Adipocyte (in vitro differentiated cells): ENCODE results near the gene RAP1GAP.
A peak's percentile ranks its signal among the peaks of the same experiment; 100 is the strongest.

Source experiments
- DNase-seq: peaks from one replicate; pipeline ENCODE4 v3.0.0-alpha.2; 2015; ENCODE audit warnings: low read depth
- H3K27me3 ChIP-seq: replicated peaks from 2 replicates; pipeline ENCODE4 v1.7.0; 2013; ENCODE audit warnings: mild to moderate bottlenecking, low read length, moderate library complexity; ENCODE audit not compliant: control insufficient read depth, insufficient read depth
- H3K36me3 ChIP-seq: 2 replicates; pipeline ENCODE4 v1.7.0; 2013; ENCODE audit warnings: low read length, mild to moderate bottlenecking, moderate library complexity; ENCODE audit not compliant: control insufficient read depth, insufficient read depth, severe bottlenecking
- H3K4me1 ChIP-seq: 2 replicates; pipeline ENCODE4 v1.7.0; 2013; ENCODE audit warnings: mild to moderate bottlenecking, low read length, moderate library complexity; ENCODE audit not compliant: control insufficient read depth, insufficient read depth
- H3K4me3 ChIP-seq: 2 replicates; pipeline ENCODE4 v1.7.0; 2013; ENCODE audit warnings: mild to moderate bottlenecking, low read length, moderate library complexity
- H3K9ac ChIP-seq: 2 replicates; pipeline ENCODE4 v1.7.0; 2013; ENCODE audit warnings: mild to moderate bottlenecking, low read length, moderate library complexity
- H3K9me3 ChIP-seq: 2 replicates; pipeline ENCODE4 v1.7.0; 2013; ENCODE audit warnings: mild to moderate bottlenecking, low read length, moderate library complexity; ENCODE audit not compliant: control insufficient read depth

Gene RAP1GAP

DNA sequence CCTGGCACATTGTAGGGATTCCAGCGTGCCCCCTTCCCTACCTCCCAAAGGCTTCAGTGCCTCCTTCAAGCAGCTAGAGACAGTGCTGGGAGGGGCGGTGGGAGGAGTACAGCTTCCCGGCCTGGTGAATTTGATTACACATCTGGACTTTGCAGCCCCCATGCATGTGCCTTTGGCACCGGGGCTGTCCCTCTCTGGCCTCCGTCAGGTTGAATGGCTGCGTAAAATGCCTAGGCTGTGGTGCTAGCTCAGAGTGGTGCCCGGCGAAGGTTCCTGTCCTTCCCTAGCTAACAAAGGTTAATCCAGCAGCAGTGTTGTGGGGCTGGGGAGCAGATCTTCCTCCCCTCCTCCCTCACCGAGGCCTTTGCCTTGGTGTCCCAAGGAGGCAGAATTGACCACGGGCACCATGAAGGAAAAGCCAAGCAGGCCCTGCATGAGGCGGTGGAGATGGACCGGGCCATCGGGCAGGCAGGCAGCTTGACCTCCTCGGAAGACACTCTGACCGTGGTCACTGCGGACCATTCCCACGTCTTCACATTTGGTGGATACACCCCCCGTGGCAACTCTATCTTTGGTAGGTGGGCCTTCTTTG is 93.7 kb downstream of the RAP1GAP start:
- peaks cover 11% of the 10 kb centered on the region for H3K4me1 ChIP-seq
- H3K9me3 ChIP-seq, result peaks cover 8% of the 10 kb centered on the region
- no peak overlapping the region for H3K4me3 ChIP-seq
- no peak overlapping the region for H3K9ac ChIP-seq
- peaks cover 9% of the 10 kb centered on the region for H3K36me3 ChIP-seq
- no peaks in the 10 kb centered on the region for H3K27me3 ChIP-seq
- no peak for DNase-seq

DNA sequence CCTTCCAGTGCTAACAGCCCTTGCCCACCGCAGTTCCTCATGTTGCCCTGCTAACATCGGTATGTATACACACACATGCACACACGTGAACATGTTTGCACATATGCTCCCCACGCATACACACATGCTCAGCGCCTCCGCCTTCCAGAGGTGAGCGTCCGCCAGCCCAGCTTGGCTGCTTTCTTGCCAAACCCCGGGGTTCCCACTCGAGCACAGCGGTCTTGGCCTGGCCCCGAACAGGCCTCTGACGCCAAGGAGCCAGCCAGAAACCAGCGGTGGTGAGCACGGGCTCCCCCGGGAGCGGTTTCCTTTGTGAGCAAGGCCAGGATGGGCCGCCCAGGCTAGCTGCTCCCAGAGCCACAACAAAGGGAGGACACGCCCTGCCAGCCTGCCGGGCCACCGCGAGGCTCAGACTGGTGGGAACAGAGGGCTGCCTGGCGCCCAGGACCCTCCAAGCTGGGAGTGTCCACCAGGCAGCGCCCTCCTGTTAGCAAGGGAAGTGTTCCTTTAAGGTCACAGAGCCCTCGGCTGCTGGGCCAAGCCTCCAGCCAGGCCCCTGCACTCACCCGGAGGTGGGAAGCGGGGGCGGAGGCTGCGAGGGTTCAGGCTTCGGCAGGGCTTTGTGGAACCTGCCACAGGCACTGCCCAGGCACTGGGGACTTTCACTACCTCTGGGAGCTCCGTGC is 94.5 kb downstream of the RAP1GAP start:
- Histone ChIP-seq H3K9ac (no peak overlapping the region), H3K9me3 (peaks cover 8% of the 10 kb centered on the region), H3K4me1 (peaks cover 11% of the 10 kb centered on the region), H3K36me3 (peaks cover 9% of the 10 kb centered on the region), H3K4me3 (no peak overlapping the region), H3K27me3 (no peaks in the 10 kb centered on the region)
- no peak for DNase-seq

DNA sequence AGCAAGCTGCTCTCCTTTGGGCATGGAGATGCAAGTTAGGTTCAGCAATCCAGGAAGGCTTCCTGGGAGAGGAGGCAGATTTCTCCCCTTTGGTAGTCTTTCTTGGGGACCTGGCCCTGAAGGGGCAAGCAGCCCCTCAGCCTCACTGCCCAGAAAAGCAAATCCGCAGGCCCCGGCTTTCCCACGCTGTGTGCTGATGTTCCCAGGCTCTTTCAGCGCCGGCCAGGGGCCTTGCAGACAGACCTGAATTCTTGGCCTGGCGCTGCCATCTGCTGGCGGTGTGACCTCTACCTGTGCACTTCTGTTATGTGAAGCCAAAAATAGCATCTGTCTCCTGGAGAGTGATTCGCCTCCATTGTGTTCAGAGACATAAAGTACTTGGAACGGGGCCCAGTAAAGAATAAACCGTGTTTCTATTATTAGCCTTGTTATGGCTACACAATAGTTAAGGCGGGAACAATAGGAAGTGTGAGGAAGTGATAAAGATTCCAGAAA is 95.1 kb downstream of the RAP1GAP start:
- DNase-seq, result peak; percentile 63
- H3K36me3 ChIP-seq, result peaks cover 9% of the 10 kb centered on the region

DNA sequence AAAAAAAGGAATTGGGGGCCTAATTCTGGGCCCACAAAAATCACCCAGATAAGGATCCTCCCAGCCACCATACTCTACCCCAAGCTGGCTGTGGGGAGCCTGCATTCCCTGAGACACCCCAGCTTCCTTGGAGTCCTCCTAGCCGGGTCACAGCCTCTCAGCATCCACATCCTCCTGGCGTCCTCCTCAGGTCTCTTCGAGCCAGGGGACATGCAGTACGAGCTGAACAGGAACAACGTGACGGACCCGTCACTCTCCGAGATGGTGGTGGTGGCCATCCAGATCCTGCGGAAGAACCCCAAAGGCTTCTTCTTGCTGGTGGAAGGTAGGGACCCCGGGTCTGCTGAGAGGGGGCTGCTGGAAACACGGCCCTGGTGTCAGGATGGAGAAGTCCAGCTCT is 95.7 kb downstream of the RAP1GAP start:
- no peak for DNase-seq
- peaks cover 19% of the 10 kb centered on the region for H3K4me1 ChIP-seq
- no peak overlapping the region for H3K4me3 ChIP-seq
- H3K9ac ChIP-seq, result no peak overlapping the region
- H3K9me3 ChIP-seq, result peaks cover 8% of the 10 kb centered on the region
- H3K27me3 ChIP-seq, result no peaks in the 10 kb centered on the region
- H3K36me3 ChIP-seq, result peaks cover 9% of the 10 kb centered on the region

More for the DNA sequence above, 95.1 kb downstream of the RAP1GAP start:
- Histone ChIP-seq H3K4me1 (peaks cover 14% of the 10 kb centered on the region), H3K4me3 (no peak overlapping the region), H3K27me3 (no peaks in the 10 kb centered on the region), H3K9me3 (peaks cover 8% of the 10 kb centered on the region), H3K9ac (peak overlapping the region; percentile 29)

DNA sequence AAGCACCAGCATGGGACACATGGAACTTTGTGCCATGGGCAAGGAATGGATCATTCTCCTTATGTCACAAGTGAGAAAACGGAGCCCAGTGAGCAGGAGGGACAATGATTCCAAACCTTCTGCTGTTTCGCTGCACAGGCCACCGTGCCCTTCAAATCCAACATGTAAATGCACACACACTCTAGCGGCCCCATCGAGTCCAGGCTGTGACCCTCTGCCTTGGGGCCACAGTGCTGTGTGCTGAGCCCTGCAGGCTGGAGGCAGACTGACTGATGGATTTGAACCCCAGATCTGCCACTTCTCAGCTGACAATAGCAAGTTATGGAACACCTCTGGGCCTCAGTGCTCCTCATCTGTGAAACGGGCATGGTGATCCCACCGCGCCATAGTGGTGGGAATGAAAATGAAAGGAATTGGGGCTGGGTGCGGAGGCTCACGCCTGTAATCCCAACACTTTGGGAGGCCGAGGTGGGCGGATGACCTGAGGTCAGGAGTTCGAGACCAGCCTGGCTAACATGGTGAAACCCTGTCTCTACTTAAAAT is 96.4 kb downstream of the RAP1GAP start:
- Histone ChIP-seq H3K9me3 (peaks cover 8% of the 10 kb centered on the region), H3K4me3 (no peak overlapping the region), H3K9ac (no peak overlapping the region), H3K27me3 (no peaks in the 10 kb centered on the region), H3K36me3 (peaks cover 9% of the 10 kb centered on the region), H3K4me1 (peaks cover 26% of the 10 kb centered on the region)
- no peak for DNase-seq

DNA sequence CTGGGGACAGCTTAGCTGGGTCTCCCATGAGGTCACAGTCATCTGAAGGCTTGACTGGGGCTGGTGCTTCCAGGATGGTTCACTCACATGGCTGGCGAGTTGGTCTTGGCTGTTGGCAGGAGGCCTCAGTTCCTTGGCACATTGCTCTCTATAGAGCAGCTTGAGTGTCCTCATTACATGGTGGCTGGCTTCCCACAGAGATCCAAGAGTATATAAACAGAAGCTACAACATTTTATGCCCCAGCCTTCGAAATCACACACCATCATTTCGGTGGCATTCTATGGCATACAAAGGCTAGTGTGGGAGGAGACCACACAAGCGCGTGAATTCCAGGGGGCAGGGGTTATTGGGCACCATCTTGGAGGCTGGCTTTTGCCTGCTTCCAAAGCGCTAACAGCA is 96.9 kb downstream of the RAP1GAP start:
- no peak overlapping the region for H3K9ac ChIP-seq
- no peaks in the 10 kb centered on the region for H3K27me3 ChIP-seq
- peaks cover 8% of the 10 kb centered on the region for H3K9me3 ChIP-seq
- peaks cover 9% of the 10 kb centered on the region for H3K36me3 ChIP-seq
- H3K4me1 ChIP-seq, result peaks cover 32% of the 10 kb centered on the region
- no peak overlapping the region for H3K4me3 ChIP-seq
- DNase-seq, result no peak

DNA sequence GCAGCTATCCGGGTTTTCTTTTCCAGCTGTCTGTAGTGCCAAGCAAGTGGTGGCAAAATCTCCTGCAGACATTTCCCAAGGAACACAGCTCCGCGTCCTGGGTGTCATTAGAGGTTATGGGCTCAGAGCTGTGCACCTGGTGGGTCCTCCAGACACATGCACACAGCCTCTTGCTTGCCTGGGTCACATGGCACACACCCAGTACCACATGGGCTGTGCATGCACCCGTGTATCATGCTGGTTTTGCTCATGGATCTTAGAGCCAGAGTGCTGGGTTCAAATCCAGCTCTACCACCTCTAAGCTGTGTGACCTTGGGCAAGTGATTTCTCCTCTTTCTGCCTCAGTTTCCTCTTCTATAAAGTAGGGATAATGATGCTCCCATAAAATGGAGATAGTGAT is 98.3 kb downstream of the RAP1GAP start:
- no peak overlapping the region for H3K9ac ChIP-seq
- peaks cover 8% of the 10 kb centered on the region for H3K9me3 ChIP-seq
- H3K4me3 ChIP-seq, result no peak overlapping the region
- H3K27me3 ChIP-seq, result no peaks in the 10 kb centered on the region
- H3K36me3 ChIP-seq, result peaks cover 9% of the 10 kb centered on the region
- no peak for DNase-seq
- peaks cover 36% of the 10 kb centered on the region for H3K4me1 ChIP-seq

DNA sequence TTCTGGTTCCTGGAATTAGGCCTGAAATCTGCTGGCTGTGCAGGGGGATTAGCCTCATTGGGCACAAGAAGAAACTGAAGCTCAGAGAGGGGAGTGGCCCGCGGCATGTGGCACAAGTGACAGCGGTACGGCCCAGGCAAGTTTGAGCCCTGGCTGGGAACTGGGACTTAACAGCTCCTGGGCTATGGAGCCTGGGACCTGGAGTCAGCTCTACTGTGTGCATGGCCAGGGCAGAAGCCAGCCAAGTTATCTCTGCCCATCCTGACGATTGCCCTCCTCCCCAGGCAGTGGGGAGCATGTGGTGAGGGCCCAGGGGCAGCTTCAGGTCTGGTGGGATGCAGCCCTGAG is 98.7 kb downstream of the RAP1GAP start:
- no peak overlapping the region for H3K9ac ChIP-seq
- H3K36me3 ChIP-seq, result peaks cover 9% of the 10 kb centered on the region
- no peaks in the 10 kb centered on the region for H3K27me3 ChIP-seq
- H3K9me3 ChIP-seq, result peaks cover 8% of the 10 kb centered on the region
- no peak overlapping the region for H3K4me3 ChIP-seq
- no peak for DNase-seq
- H3K4me1 ChIP-seq, result peaks cover 36% of the 10 kb centered on the region

DNA sequence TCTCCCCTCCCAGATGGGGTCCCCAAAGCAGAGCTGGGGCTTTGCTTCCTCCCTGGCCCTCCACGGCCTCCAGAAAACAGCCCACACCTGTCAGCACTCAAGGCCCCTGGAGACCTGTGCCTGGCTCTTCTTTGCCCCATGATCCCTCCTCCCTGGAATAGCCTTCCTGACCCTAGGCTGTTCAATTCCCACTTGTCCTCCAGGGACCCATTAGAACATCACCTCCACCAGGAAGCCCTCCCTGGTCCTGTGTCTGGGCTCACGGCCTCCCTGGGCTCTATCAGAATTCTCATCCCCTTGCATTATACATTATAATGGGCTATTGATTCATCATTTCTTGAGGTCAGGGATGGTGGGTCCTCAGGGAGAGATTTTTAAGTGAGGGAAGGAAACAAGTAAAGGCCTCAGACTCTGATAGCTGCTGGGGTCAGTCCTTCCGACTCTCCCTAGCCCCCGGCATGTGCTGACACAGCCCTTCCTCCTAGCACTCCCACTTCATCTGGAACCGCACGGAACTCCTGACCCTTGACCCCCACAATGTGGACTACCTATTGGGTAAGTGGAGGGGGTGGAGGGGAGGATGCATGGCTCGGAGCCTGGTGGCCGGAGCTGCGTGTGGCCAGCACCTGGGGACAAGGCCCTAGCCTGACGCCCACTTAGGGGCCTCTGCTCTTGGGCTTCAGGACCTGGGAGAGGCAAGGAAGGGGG is 99.2 kb downstream of the RAP1GAP start:
- Histone ChIP-seq H3K4me3 (no peak overlapping the region), H3K36me3 (peaks cover 9% of the 10 kb centered on the region), H3K9me3 (peaks cover 8% of the 10 kb centered on the region), H3K4me1 (peaks cover 39% of the 10 kb centered on the region), H3K27me3 (no peaks in the 10 kb centered on the region), H3K9ac (peak overlapping the region; percentile 4)
- DNase-seq, result no peak

DNA sequence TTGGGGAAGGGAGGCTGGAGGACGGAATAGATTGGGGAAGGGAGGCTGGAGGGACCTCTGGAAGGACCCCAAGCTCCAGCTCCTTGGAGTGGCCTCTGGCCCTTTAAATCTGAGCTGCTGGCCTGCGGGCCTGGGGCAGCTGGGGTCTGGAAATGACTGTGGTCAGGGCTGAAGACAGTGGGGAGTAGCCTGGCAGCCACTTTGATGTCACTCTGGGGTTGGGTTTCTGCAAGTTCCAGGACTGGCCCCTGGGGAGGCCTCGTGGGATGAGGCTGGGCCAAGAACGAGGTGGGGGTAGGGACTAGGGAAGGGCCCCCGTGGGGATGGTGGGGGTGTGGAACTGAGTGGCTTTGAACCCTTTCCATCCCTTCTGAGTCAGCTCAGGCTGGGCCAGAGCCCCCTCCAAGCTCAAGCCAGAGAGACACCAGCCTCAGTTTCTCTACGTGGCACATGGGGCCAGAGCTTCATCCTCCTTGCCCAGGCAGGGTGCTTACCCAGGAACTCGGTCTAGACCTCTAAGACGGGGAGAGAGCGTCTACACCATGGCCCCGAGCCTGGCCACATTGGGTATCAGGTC is 100.3 kb downstream of the RAP1GAP start:
- Histone ChIP-seq H3K9ac (peak overlapping the region; percentile 39), H3K27me3 (no peaks in the 10 kb centered on the region), H3K36me3 (peaks cover 9% of the 10 kb centered on the region), H3K4me3 (no peak overlapping the region), H3K4me1 (peaks cover 33% of the 10 kb centered on the region), H3K9me3 (peaks cover 8% of the 10 kb centered on the region)
- no peak for DNase-seq
